ENCODE data around the gene STRIP1.

GRCh38 chr1:110018396-110018795 is 16.0 kb upstream of the STRIP1 start:
- TF ChIP-seq, protein P1, sequence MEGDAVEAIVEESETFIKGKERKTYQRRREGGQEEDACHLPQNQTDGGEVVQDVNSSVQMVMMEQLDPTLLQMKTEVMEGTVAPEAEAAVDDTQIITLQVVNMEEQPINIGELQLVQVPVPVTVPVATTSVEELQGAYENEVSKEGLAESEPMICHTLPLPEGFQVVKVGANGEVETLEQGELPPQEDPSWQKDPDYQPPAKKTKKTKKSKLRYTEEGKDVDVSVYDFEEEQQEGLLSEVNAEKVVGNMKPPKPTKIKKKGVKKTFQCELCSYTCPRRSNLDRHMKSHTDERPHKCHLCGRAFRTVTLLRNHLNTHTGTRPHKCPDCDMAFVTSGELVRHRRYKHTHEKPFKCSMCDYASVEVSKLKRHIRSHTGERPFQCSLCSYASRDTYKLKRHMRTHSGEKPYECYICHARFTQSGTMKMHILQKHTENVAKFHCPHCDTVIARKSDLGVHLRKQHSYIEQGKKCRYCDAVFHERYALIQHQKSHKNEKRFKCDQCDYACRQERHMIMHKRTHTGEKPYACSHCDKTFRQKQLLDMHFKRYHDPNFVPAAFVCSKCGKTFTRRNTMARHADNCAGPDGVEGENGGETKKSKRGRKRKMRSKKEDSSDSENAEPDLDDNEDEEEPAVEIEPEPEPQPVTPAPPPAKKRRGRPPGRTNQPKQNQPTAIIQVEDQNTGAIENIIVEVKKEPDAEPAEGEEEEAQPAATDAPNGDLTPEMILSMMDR (conservative IDR thresholded peaks at IDR 0.05; ENCODE audit: low read length), result no peak
- no peak for TF ChIP-seq EZH2phosphoT487 (IDR thresholded peaks at IDR 0.05; ENCODE audit: borderline replicate concordance, low read depth, low read length)
